Fibroblast of the aortic adventitia (primary cell): ENCODE measurements around the gene LIMK1. TPM values are rescaled to one million over a fixed set of nuclear protein-coding genes. Genes with fewer than 3 reads are reported as not detected.
"Not testable (repeated sequence)": the region's sequence is repeated elsewhere in the genome, so short reads cannot be mapped to it uniquely, and the experiment has no call there.

ENCODE experiments used
- DNase-seq: peaks from one replicate; pipeline ENCODE4 v3.0.0-alpha.2; 2010; ENCODE audit warnings: low read depth
- H3K4me3 ChIP-seq: 2 replicates; pipeline ENCODE4 v1.5.1; 2011; ENCODE audit warnings: low read depth, mild to moderate bottlenecking, control low read depth, low read length, moderate library complexity
- total RNA-seq: library from RNA; depleted of rRNA; stranded (reverse); fragments of >200 nt; gene quantifications from 2 replicates; pipeline ENCODE4 v1.2.3, GENCODE V29; 2012; ENCODE audit warnings: low replicate concordance
- TF ChIP-seq, protein P1 (sequence below): IDR thresholded peaks from 2 replicates; pipeline ENCODE4 v1.5.1; 2011; ENCODE audit warnings: mild to moderate bottlenecking, low read length, control low read depth, inconsistent platforms; ENCODE audit not compliant: insufficient read depth

The LIMK1 gene
- total RNA-seq, 1 donor, result 48.3 TPM

DNA sequence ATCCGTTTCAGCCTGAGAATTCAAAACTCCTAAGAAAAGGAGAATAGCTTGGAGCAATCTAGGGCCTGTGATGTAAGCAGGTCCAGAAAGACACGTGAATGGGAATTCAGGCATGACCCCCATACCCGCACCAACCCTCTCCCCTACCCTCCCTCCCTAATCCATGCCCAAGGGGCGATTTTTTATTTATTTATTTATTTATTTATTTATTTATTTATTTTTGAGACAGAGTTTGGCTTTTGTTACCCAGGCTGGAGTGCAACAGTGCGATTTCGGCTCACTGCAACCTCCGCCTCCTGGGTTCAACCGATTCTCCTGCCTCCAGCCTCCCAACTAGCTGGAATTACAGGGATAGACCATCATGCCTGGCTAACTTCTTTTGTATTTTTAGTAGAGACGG is 74.0 kb downstream of the LIMK1 start:
- TF ChIP-seq, protein P1, sequence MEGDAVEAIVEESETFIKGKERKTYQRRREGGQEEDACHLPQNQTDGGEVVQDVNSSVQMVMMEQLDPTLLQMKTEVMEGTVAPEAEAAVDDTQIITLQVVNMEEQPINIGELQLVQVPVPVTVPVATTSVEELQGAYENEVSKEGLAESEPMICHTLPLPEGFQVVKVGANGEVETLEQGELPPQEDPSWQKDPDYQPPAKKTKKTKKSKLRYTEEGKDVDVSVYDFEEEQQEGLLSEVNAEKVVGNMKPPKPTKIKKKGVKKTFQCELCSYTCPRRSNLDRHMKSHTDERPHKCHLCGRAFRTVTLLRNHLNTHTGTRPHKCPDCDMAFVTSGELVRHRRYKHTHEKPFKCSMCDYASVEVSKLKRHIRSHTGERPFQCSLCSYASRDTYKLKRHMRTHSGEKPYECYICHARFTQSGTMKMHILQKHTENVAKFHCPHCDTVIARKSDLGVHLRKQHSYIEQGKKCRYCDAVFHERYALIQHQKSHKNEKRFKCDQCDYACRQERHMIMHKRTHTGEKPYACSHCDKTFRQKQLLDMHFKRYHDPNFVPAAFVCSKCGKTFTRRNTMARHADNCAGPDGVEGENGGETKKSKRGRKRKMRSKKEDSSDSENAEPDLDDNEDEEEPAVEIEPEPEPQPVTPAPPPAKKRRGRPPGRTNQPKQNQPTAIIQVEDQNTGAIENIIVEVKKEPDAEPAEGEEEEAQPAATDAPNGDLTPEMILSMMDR, result no peak
- DNase-seq, result no peak
- H3K4me3 ChIP-seq, result no peak overlapping the region

DNA sequence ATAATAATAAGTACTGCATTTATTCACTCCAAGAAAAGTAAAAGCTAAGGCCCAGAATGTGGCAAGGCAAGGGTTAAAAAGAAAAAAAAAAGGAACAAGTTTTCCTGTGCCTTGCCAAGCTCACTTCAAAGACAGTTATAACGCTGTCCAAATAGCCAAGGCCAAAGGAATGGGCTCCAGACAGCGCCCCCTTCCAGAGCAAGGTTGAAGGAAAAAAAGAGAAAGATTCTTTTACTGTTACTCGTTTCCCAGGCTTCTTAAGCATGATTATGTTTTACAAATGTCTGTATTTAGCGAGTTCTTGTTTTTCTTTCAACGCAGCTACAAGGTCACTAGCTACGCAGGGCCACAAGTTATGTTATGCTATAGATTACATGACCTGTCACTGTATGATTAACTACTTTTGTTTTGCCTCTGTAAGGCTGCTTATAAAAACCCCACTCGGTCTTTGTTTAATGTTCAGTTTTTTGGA is 81.4 kb downstream of the LIMK1 start:
- DNase-seq, result no peak
- TF ChIP-seq, protein P1, result peak; percentile 57
- no peak overlapping the region for H3K4me3 ChIP-seq

DNA sequence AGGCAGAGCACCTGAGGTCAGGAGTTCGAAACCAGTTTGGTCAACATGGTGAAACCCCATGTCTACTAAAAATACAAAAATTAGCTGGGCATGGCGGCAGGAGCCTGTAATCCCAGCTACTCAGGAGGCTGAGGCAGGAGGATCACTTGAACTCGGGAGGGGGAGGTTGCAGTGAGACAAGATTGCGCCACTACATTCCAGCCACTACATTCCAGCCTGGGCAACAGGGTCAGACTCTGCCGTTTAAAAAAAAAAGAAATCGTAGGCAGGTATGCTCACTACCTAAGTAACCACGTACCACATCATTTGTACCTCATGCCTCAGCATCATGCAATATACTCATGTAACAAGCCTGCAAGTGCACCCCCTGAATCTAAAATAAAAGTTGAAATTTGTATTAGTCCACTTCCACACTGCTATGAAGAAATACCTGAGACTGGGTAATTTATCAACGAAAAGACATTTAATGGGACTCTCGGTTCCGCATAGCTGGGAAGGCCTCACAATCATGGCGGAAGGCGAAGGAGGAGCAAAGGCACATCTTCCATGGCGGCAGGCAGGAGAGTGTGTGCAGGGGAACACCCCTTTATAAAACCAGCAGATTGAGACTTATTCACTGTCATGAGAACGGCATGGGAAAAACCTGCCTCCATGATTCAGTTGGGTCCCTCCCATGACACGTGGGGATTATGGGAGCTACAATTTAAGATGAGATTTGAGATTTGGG is 82.4 kb downstream of the LIMK1 start:
- no peak for DNase-seq
- TF ChIP-seq, protein P1, result no peak
- H3K4me3 ChIP-seq, result no peak overlapping the region

DNA sequence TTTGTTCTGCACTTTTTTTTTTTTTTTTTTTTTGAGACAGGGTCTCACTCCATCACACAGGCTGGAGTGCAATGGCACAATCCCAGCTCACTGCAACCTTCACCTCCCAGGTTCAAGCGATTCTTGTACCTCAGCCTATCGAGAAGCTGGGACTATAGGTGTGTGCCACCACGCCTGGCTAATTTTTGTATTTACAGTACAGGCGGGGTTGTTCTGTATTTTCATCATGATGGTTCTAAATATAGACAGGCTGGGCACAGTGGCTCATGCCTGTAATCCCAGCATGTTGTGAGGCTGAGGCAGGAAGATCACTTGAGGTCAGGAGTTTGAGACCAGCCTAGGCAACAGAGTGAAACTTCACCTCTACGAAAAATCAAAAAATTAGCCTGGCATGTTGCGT is 83.7 kb downstream of the LIMK1 start:
- not testable (repeated sequence) for H3K4me3 ChIP-seq, DNase-seq

Other genes with a start within 250 kb of the LIMK1 start
- gene METTL27, start 241.3 kb upstream of the LIMK1 start, total RNA-seq, result 6.1 and 10.7 TPM in 2 replicates
- not detected in 2 replicates for gene TMEM270, start 222.6 kb upstream of the LIMK1 start, total RNA-seq
- gene ELN, start 55.6 kb upstream of the LIMK1 start, total RNA-seq, result 22.3 and 101 TPM in 2 replicates
- gene EIF4H, start 90.6 kb downstream of the LIMK1 start, total RNA-seq, result 198 and 225 TPM in 2 replicates
- gene LAT2, start 126.2 kb downstream of the LIMK1 start, total RNA-seq, result 0.18 TPM in 1 of 2 replicates, not detected in the other
- 2.5 and 39.0 TPM in 2 replicates for gene RFC2, start 170.6 kb downstream of the LIMK1 start, total RNA-seq
- 31.9 and 89.9 TPM in 2 replicates for gene CLIP2, start 205.6 kb downstream of the LIMK1 start, total RNA-seq